ENCODE results near the gene GRID1.
A peak's percentile ranks its signal among the peaks of the same experiment; 100 is the strongest.
"Not testable (repeated sequence)": the region's sequence is repeated elsewhere in the genome, so short reads cannot be mapped to it uniquely, and the experiment has no call there.

Gene GRID1

GRCh38 chr10:86182150-86182549 is 184.4 kb downstream of the GRID1 start:
- DNase-seq = no peak

GRCh38 chr10:86180861-86181260 is 185.7 kb downstream of the GRID1 start:
- no peak for DNase-seq

- no peak for DNase-seq
Observed at GRCh38 chr10:86179961-86180360, 186.6 kb downstream of the GRID1 start.

- DNase-seq = no peak
Observed at GRCh38 chr10:86179153-86179524, 187.5 kb downstream of the GRID1 start.

GRCh38 chr10:86178401-86179152 is 188.0 kb downstream of the GRID1 start:
- peak; percentile 2 to 33 for DNase-seq

- DNase-seq = no peak
Observed at GRCh38 chr10:86177537-86178155, 188.9 kb downstream of the GRID1 start.

- no peak for DNase-seq
Observed at GRCh38 chr10:86176850-86177536, 189.6 kb downstream of the GRID1 start.

GRCh38 chr10:86175476-86175875 is 191.1 kb downstream of the GRID1 start:
- DNase-seq = not testable (repeated sequence)

GRCh38 chr10:86172301-86172700 is 194.3 kb downstream of the GRID1 start:
- DNase-seq = no peak

GRCh38 chr10:86170255-86171108 is 196.1 kb downstream of the GRID1 start:
- peak; percentile 4 to 34 for DNase-seq

GRCh38 chr10:86169506-86170254 is 196.9 kb downstream of the GRID1 start:
- no peak for DNase-seq

- no peak for DNase-seq
Observed at GRCh38 chr10:86169066-86169465, 197.5 kb downstream of the GRID1 start.

GRCh38 chr10:86168256-86168655 is 198.3 kb downstream of the GRID1 start:
- DNase-seq = no peak

GRCh38 chr10:86167762-86168128 is 198.8 kb downstream of the GRID1 start:
- no peak for DNase-seq

- no peak for DNase-seq
Observed at GRCh38 chr10:86167121-86167761, 199.4 kb downstream of the GRID1 start.

- DNase-seq = no peak
Observed at GRCh38 chr10:86165666-86166065, 200.9 kb downstream of the GRID1 start.

GRCh38 chr10:86164960-86165630 is 201.5 kb downstream of the GRID1 start:
- DNase-seq = no peak

- no peak for DNase-seq
Observed at GRCh38 chr10:86164174-86164774, 202.3 kb downstream of the GRID1 start.

- no peak for DNase-seq
Observed at GRCh38 chr10:86163522-86164173, 202.9 kb downstream of the GRID1 start.

- no peak for DNase-seq
Observed at GRCh38 chr10:86162696-86163400, 203.7 kb downstream of the GRID1 start.
